NCI-H1694 treated with DMSO at 0.1 percent for 48 hours (cell line): ENCODE results near the gene PSG5.
"Not testable (repeated sequence)": the region's sequence is repeated elsewhere in the genome, so short reads cannot be mapped to it uniquely, and the experiment has no call there.

Experiments
- DNase-seq: peaks from one replicate; lab custom pipeline; 2025; lab: John Stamatoyannopoulos, UW

The PSG5 gene

GRCh38 chr19:43181869-43182771, 4.2 kb downstream of the PSG5 start:
- DNase-seq, result not testable (repeated sequence)

- not testable (repeated sequence) for DNase-seq
These were observed 6.7 kb downstream of the PSG5 start for GRCh38 chr19:43179569-43180147.

- not testable (repeated sequence) for DNase-seq
These were observed 7.8 kb downstream of the PSG5 start for GRCh38 chr19:43178577-43178976.

GRCh38 chr19:43165906-43166305, 20.4 kb downstream of the PSG5 start:
- DNase-seq, result not testable (repeated sequence)

GRCh38 chr19:43163135-43163534, 23.2 kb downstream of the PSG5 start:
- DNase-seq, result not testable (repeated sequence)

- DNase-seq, result not testable (repeated sequence)
These were observed 24.1 kb downstream of the PSG5 start for GRCh38 chr19:43162261-43162660.

- DNase-seq, result no peak
These were observed 34.1 kb downstream of the PSG5 start for GRCh38 chr19:43152214-43152613.

- not testable (repeated sequence) for DNase-seq
These were observed 36.5 kb downstream of the PSG5 start for GRCh38 chr19:43149788-43150187.

- DNase-seq, result no peak
These were observed 38.1 kb downstream of the PSG5 start for GRCh38 chr19:43148233-43148632.

GRCh38 chr19:43141763-43142162, 44.6 kb downstream of the PSG5 start:
- not testable (repeated sequence) for DNase-seq

- no peak for DNase-seq
These were observed 53.6 kb downstream of the PSG5 start for GRCh38 chr19:43132696-43133095.

- not testable (repeated sequence) for DNase-seq
These were observed 55.0 kb downstream of the PSG5 start for GRCh38 chr19:43131281-43131842.

- DNase-seq, result not testable (repeated sequence)
These were observed 57.1 kb downstream of the PSG5 start for GRCh38 chr19:43129197-43129596.

- not testable (repeated sequence) for DNase-seq
These were observed 59.0 kb downstream of the PSG5 start for GRCh38 chr19:43127336-43127735.

- no peak for DNase-seq
These were observed 59.6 kb downstream of the PSG5 start for GRCh38 chr19:43126720-43127119.

GRCh38 chr19:43124360-43124759, 62.0 kb downstream of the PSG5 start:
- DNase-seq, result no peak

- not testable (repeated sequence) for DNase-seq
These were observed 65.8 kb downstream of the PSG5 start for GRCh38 chr19:43120433-43121026.

- not testable (repeated sequence) for DNase-seq
These were observed 66.8 kb downstream of the PSG5 start for GRCh38 chr19:43119526-43119925.
